ENCODE measurements around the gene KLF11.
"Not testable (repeated sequence)": the region's sequence is repeated elsewhere in the genome, so short reads cannot be mapped to it uniquely, and the experiment has no call there.

DNA sequence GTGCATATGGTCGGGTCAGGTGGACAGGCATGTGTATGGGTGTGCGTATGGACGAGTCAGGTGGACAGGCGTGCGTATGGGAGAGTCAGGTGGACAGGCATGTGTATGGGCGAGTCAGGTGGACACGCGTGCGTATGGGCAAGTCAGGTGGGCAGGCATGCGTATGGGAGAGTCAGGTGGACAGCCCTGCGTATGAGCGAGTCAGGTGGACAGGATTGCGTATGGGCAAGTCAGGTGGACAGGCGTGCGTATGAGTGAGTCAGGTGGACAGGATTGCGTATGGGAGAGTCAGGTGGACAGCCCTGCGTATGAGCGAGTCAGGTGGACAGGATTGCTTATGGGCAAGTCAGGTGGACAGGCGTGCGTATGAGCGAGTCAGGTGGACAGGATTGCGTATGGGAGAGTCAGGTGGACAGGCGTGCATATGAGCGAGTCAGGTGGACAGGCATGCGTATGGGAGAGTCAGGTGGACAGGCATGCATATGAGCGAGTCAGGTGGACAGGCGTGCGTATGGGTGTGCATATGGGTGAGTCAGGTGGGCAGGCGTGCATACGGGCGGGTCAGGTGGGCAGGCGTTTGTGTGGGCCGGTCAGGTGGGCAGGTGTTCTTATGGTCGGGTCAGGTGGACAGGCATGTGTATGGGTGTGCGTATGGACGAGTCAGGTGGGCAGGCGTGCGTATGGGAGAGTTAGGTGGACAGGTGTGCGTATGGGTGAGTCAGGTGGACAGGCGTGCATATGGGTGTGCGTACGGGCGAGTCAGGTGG is 29.5 kb upstream of the KLF11 start:
- TF ChIP-seq NFRKB (IDR thresholded peaks at IDR 0.05); FOXM1 (IDR thresholded peaks at IDR 0.05; ENCODE audit: borderline replicate concordance); SUZ12 (IDR thresholded peaks at IDR 0.05); HDGF (IDR thresholded peaks at IDR 0.05; ENCODE audit: borderline replicate concordance); LEF1 (IDR thresholded peaks at IDR 0.05; ENCODE audit: borderline replicate concordance); BHLHE40 (IDR thresholded peaks at IDR 0.05; ENCODE audit: borderline replicate concordance); CTBP1 (IDR thresholded peaks at IDR 0.05; ENCODE audit: borderline replicate concordance); FOXA1 (IDR thresholded peaks at IDR 0.05); FOXK2 (IDR thresholded peaks at IDR 0.05); SP1 (IDR thresholded peaks at IDR 0.05); ZNF384 (IDR thresholded peaks at IDR 0.05); L3MBTL2 (conservative IDR thresholded peaks at IDR 0.05): not testable (repeated sequence)

All from HEK293T (cell line).